Bronchial epithelial cell (primary cell): ENCODE results near the gene MRTFB. TPM values are rescaled to one million over a fixed set of nuclear protein-coding genes. Genes with fewer than 3 reads are reported as not detected.
A peak's percentile ranks its signal among the peaks of the same experiment; 100 is the strongest.

Experiments
- DNase-seq: peaks from one replicate; pipeline ENCODE4 v3.0.0-alpha.2; 2010; ENCODE audit warnings: low read depth
- FAIRE-seq: peaks from 2 replicates; lab custom pipeline; 2011; peaks lifted over from hg19 to GRCh38; lab: Jason Lieb, UNC
- H3K27me3 ChIP-seq: 2 replicates; pipeline ENCODE4 v1.5.1; 2011; ENCODE audit warnings: low read length; ENCODE audit not compliant: control insufficient read depth, insufficient read depth
- H3K36me3 ChIP-seq: 2 replicates; pipeline ENCODE4 v1.5.1; 2011; ENCODE audit warnings: low read length; ENCODE audit not compliant: control insufficient read depth, insufficient read depth
- H3K4me3 ChIP-seq: 2 replicates; pipeline ENCODE4 v1.5.1; 2011; ENCODE audit warnings: mild to moderate bottlenecking, low read depth, low read length, control low read depth
- CTCF ChIP-seq: IDR thresholded peaks from 2 replicates; pipeline ENCODE4 v1.5.1; 2011; ENCODE audit warnings: mild to moderate bottlenecking, moderate library complexity, low read length, control low read depth, inconsistent platforms; ENCODE audit not compliant: insufficient read depth, severe bottlenecking
- total RNA-seq: library from RNA; depleted of rRNA; stranded (reverse); fragments of >200 nt; gene quantifications from 2 replicates; pipeline ENCODE4 v1.2.1, GENCODE V29; 2014

The MRTFB gene
- total RNA-seq, 1 donor from 2014 or later = 6.8 TPM

GRCh38 chr16:14244196-14245010, 173.3 kb downstream of the MRTFB start:
- peaks cover 22% of the 10 kb centered on the region for H3K36me3 ChIP-seq
- H3K4me3 ChIP-seq = no peak overlapping the region
- no peak for FAIRE-seq
- TF ChIP-seq CTCF = no peak
- H3K27me3 ChIP-seq = no peaks in the 10 kb centered on the region
- peak; percentile 6 for DNase-seq

- no peak for FAIRE-seq
- H3K36me3 ChIP-seq = peaks cover 23% of the 10 kb centered on the region
These were observed 177.7 kb downstream of the MRTFB start for GRCh38 chr16:14248791-14249190.

GRCh38 chr16:14249291-14250032, 178.3 kb downstream of the MRTFB start:
- TF ChIP-seq CTCF = peak; percentile 64
- H3K27me3 ChIP-seq = no peaks in the 10 kb centered on the region
- peaks cover 25% of the 10 kb centered on the region for H3K36me3 ChIP-seq
- FAIRE-seq = no peak
- peak; percentile 28 for DNase-seq
- H3K4me3 ChIP-seq = no peak overlapping the region

More at GRCh38 chr16:14248791-14249190, 177.7 kb downstream of the MRTFB start:
- Histone ChIP-seq H3K4me3 (no peak overlapping the region), H3K27me3 (no peaks in the 10 kb centered on the region)
- DNase-seq = no peak
- no peak for TF ChIP-seq CTCF

GRCh38 chr16:14251419-14251818, 180.3 kb downstream of the MRTFB start:
- H3K36me3 ChIP-seq = peaks cover 24% of the 10 kb centered on the region
- DNase-seq = no peak
- no peaks in the 10 kb centered on the region for H3K27me3 ChIP-seq
- no peak for TF ChIP-seq CTCF
- no peak for FAIRE-seq
- no peak overlapping the region for H3K4me3 ChIP-seq

GRCh38 chr16:14252860-14253259, 181.7 kb downstream of the MRTFB start:
- H3K27me3 ChIP-seq = no peaks in the 10 kb centered on the region
- DNase-seq (no peak), FAIRE-seq (no peak)
- TF ChIP-seq CTCF = no peak
- peaks cover 13% of the 10 kb centered on the region for H3K36me3 ChIP-seq
- no peak overlapping the region for H3K4me3 ChIP-seq
